Fibroblast of the aortic adventitia (primary cell): Measurements from ENCODE around the gene EIF4E2. TPM values are rescaled to one million over a fixed set of nuclear protein-coding genes. Genes with fewer than 3 reads are reported as not detected.

Experiments used
- DNase-seq: peaks from one replicate; pipeline ENCODE4 v3.0.0-alpha.2; 2010; ENCODE audit warnings: low read depth
- H3K4me3 ChIP-seq: 2 replicates; pipeline ENCODE4 v1.5.1; 2011; ENCODE audit warnings: low read depth, mild to moderate bottlenecking, control low read depth, low read length, moderate library complexity
- total RNA-seq: library from RNA; depleted of rRNA; stranded (reverse); fragments of >200 nt; gene quantifications from 2 replicates; pipeline ENCODE4 v1.2.3, GENCODE V29; 2012; ENCODE audit warnings: low replicate concordance
- TF ChIP-seq, protein P1 (sequence below): IDR thresholded peaks from 2 replicates; pipeline ENCODE4 v1.5.1; 2011; ENCODE audit warnings: mild to moderate bottlenecking, low read length, control low read depth, inconsistent platforms; ENCODE audit not compliant: insufficient read depth

EIF4E2 gene
- total RNA-seq, 1 donor, result 72.6 TPM

DNA sequence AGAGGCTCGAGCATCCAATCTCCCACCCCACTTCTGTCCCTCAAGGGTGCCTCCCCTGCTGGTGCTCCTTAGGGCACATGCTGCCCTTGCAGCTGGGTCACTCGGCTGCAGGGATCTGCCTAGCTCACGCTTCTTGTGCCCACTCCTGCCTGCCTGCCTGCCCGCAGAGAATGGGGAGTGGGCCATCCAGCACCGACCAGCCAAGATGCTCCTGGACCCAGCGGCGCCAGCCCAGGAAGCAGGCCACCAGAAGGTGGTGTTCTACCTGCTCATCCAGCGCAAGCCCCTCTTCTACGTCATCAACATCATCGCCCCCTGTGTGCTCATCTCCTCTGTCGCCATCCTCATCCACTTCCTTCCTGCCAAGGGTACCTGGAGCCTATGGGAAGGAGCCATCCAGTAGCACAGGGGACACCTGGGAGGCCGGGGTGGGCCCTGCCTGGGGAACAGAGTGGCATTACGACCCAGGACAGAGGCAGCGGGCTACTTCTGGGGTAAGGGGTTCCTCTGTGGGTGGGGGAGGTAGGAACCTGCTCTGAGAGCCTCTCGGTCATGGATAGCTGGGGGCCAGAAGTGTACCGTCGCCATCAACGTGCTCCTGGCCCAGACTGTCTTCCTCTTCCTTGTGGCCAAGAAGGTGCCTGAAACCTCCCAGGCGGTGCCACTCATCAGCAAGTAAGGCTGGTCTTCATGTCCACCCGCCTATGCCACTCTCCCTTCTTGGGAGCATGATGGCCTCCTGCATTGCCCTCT is 7.6 kb upstream of the EIF4E2 start:
- H3K4me3 ChIP-seq, result no peak overlapping the region
- no peak for DNase-seq
- TF ChIP-seq, protein P1, sequence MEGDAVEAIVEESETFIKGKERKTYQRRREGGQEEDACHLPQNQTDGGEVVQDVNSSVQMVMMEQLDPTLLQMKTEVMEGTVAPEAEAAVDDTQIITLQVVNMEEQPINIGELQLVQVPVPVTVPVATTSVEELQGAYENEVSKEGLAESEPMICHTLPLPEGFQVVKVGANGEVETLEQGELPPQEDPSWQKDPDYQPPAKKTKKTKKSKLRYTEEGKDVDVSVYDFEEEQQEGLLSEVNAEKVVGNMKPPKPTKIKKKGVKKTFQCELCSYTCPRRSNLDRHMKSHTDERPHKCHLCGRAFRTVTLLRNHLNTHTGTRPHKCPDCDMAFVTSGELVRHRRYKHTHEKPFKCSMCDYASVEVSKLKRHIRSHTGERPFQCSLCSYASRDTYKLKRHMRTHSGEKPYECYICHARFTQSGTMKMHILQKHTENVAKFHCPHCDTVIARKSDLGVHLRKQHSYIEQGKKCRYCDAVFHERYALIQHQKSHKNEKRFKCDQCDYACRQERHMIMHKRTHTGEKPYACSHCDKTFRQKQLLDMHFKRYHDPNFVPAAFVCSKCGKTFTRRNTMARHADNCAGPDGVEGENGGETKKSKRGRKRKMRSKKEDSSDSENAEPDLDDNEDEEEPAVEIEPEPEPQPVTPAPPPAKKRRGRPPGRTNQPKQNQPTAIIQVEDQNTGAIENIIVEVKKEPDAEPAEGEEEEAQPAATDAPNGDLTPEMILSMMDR, result no peak

DNA sequence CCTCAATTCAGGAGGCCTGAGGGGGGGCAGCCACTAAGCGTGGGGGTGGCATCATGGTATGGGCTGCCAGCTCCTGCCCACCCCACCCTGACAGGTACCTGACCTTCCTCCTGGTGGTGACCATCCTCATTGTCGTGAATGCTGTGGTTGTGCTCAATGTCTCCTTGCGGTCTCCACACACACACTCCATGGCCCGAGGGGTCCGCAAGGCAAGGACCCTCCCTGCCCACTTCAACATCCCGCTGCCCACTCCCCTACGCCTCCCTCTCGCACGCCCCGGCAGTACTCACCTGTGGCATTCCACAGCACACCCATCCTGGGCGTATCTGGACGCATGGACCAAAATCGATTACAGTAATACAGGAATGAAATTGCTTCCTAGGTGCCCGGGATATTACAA is 7.0 kb upstream of the EIF4E2 start:
- TF ChIP-seq, protein P1, result no peak
- DNase-seq, result no peak
- no peak overlapping the region for H3K4me3 ChIP-seq

DNA sequence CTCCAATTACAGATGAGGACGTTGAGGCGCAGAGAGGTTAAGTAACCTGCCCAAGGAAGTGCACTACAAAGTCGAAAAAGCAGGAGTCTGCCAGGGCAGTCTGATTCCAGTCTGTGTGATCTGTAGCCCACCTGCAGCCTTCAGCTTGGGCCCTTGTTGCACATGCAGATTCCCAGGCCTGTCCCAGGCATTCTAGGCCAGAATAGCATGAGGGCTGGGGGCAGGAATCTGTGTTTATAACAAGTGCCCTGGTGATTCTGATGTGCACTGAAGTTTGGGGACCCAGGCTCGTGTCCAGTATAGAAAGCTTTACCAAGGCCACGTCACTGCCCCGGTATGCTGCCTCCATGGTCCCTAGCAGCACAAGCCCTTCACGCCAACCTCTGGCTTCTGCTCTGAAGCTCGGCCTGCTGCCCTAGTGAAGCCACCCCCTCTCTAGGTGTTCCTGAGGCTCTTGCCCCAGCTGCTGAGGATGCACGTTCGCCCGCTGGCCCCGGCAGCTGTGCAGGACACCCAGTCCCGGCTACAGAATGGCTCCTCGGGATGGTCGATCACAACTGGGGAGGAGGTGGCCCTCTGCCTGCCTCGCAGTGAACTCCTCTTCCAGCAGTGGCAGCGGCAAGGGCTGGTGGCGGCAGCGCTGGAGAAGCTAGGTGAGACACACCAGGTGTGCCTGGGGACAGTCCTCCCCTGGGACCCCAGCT is 6.4 kb upstream of the EIF4E2 start:
- TF ChIP-seq, protein P1, result no peak
- no peak overlapping the region for H3K4me3 ChIP-seq
- no peak for DNase-seq

DNA sequence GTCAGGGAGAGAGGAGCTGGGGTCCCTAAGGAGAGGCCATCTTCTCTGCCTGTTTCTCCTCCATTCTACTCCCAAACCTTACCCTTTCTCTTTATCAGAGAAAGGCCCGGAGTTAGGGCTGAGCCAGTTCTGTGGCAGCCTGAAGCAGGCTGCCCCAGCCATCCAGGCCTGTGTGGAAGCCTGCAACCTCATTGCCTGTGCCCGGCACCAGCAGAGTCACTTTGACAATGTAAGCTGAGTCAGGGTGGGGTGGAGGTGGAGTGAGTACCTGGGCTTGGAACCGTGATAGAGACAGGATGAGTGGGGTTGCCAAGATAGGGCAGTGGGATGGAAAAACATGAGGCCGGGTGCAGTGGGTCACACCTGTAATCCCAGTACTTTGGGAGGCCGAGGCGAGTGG is 5.8 kb upstream of the EIF4E2 start:
- H3K4me3 ChIP-seq, result no peak overlapping the region
- TF ChIP-seq, protein P1, result no peak
- DNase-seq, result no peak

DNA sequence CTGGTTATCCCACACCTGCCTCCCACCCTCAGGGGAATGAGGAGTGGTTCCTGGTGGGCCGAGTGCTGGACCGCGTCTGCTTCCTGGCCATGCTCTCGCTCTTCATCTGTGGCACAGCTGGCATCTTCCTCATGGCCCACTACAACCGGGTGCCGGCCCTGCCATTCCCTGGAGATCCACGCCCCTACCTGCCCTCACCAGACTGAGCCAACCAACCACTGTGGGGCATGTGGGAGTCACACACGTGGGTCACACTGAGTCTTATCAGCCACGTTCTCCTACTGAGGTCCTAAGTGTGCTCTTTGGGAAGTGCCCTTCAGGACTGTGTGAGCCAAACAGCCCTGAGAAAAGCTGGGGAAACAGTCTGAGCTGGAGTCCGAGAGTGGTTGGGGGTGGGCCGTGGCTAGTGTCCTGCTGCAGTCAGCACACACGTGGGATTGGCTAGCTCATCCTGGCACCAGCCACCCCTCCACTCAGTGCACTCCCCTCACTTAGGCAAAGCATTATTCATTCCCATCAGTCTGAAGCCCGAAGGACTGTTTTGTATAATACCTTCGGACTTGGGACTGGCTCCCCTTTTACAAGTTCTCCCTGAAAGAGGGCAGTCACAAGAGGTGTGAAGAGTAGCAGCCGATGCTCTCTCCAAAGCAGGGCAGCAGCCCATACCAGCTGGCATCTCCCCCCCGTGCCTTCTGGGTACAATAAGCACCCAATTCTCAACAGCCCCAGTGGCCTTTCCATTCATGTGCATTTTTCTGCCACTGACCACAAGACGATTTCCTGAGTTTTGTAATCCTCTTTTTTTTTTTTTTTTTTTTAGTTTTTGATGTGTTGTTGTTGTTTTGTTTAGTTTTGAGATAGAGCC is 4.7 kb upstream of the EIF4E2 start:
- TF ChIP-seq, protein P1, result no peak
- DNase-seq, result no peak
- no peak overlapping the region for H3K4me3 ChIP-seq

DNA sequence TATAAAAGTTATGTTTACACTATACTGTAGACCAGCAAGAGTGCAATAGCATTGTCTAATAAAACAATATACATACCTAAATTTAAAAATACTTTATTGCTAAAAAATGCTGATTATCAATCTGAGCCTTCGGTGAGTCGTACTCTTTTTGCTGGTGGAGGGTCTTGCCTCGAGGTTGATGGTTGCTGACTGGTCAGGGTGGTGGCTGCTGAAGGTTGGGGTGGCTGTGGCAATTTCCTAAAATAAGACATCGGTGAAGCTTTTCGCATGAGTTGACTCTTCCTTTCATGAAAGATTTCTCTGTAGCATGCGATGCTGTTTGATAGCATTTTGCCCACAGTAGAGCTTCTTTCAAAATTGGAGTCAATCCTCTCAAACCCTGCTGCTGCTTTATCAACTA is 2.5 kb upstream of the EIF4E2 start:
- TF ChIP-seq, protein P1, result no peak
- no peak for DNase-seq
- H3K4me3 ChIP-seq, result no peak overlapping the region
